ENCODE data around the gene SLC39A2.
"Not testable (repeated sequence)": the region's sequence is repeated elsewhere in the genome, so short reads cannot be mapped to it uniquely, and the experiment has no call there.

Gene SLC39A2

DNA sequence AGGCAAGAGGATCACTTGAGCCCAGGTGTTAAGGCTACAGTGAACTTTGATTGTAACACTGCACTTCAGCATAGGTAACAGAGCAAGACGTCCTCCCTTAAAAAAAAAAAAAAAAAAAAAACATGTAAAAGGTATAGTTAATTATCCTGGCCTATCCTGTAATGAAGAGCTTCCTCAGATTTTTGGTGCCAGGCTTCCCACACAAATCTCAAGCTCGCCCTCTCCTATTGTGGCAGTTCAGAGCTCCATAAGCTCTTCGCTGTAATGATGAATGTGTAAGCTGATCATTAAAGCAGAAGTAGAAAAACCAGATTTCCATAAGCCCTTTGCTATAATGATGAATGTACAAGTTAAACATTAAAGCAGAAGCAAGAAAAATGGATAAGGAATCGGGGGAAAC is 2.0 kb upstream of the SLC39A2 start:
- DNase-seq (ENCODE audit: low read depth in 2 of 2), result no peak

DNA sequence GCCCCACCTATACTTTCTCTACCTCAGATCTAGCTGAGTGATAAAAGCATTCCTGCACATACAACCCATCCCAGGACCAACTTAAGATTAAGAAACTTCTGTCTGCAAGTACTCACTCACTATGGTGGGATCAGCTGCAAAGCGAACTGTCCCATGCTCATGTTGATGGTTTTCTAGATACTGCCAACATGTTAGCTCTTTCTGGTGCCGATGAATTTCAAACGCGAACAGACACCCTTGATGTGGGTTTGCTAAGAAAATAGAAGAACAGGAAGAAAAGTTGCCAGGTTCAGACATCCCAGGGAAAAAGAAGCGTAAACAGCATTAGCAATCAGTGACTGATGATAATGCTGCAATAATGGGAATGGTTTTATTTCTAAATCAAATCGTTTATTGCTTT is 1.5 kb upstream of the SLC39A2 start:
- DNase-seq (ENCODE audit: low read depth in 2 of 2), result no peak

DNA sequence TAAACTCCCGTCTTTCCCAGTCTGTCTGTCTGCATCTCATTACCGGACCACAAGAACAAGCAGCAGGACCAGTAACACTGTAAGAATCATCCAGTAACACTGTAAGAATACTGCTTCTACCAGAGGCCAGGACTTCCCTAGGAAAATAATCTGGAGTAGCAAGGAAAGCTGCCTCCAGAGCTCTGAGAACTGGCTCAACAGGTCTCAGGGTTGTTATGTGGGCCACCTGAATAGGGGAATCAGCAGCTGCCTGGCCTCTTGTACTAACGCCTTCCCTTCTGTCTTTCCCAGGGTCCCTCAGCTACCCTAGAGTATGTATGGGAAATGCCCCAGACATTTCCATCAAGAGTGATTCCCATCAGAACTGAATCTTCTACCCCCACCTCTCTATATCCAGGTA is 954 bp upstream of the SLC39A2 start:
- DNase-seq (ENCODE audit: low read depth in 2 of 2), result no peak

GRCh38 chr14:20999591-20999990 is 498 bp downstream of the SLC39A2 start:
- DNase-seq (ENCODE audit: low read depth in 2 of 2), result no peak

- no peak for DNase-seq (ENCODE audit: low read depth in 2 of 2)
Measured at GRCh38 chr14:21001218-21001617, 2.1 kb downstream of the SLC39A2 start.

GRCh38 chr14:21003788-21004346 is 4.8 kb downstream of the SLC39A2 start:
- DNase-seq (ENCODE audit: low read depth in 2 of 2), result no peak

GRCh38 chr14:21009721-21010120 is 10.6 kb downstream of the SLC39A2 start:
- not testable (repeated sequence) for DNase-seq (ENCODE audit: low read depth in 2 of 2)

DNA sequence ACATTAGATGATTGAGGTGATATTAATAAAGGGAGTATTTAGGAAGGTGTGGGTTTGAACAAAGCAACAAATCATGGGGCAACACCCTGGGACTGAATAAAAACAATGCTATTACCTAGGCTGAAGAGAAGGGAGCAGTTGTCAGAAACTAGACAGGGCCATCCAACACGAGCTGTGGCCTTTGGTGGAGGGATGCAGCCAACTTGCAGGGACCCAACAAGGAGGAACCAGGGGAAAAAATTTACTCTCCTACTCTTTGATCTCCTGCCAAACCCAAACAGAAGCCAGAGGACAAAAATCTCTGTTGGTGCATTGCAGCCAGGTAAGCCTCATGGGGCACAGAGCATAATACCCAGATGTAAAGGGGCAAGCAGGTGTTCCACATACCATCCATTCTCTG is 12.0 kb downstream of the SLC39A2 start:
- no peak for DNase-seq (ENCODE audit: low read depth in 2 of 2)

DNA sequence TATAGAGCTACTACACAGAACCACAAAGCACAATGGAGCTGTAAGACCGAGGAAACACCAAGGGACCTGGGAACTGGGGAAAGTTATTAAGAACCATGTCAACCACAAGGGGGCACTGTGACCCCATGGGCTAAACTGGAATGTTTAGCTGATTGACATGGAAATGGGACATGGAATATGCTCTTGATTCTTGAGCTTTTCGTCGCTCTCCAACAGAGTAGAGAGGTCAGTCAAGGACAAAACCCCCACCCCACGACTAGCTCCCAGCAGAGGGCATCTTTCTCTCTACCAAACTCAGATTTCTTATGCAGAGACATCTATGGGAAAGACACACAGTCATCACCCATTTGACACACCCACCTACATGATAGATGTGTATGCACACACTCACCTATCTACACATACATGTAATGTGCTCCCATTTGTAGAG is 15.7 kb downstream of the SLC39A2 start:
- peak; percentile 53 to 72 for DNase-seq (ENCODE audit: low read depth in 2 of 2)

DNA sequence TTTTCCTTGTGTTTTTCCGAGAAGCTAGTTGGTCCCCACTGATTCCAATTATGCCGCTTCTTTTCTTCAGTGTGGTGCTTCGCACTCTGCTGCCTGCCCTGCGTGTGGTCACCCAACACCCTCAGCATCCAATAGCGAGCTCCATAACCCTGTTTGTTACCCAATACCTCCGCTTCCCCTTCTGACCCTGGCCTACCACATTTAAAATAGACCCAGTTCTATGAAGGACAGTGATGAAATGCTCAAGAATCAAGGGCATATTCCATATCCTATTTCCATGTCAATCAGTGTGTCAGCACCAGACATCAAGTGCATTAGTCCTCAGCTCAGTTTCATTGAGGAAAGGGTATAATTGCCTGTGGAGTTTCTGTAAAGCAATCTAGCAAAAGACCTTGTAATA is 16.2 kb downstream of the SLC39A2 start:
- DNase-seq (ENCODE audit: low read depth in 2 of 2), result no peak

GRCh38 chr14:21016413-21017190 is 17.5 kb downstream of the SLC39A2 start:
- no peak for DNase-seq (ENCODE audit: low read depth in 2 of 2)

GRCh38 chr14:21017528-21018245 is 18.6 kb downstream of the SLC39A2 start:
- no peak for DNase-seq (ENCODE audit: low read depth in 2 of 2)

GRCh38 chr14:21018286-21018685 is 19.2 kb downstream of the SLC39A2 start:
- no peak for DNase-seq (ENCODE audit: low read depth in 2 of 2)

- DNase-seq (ENCODE audit: low read depth in 2 of 2), result no peak
Measured at GRCh38 chr14:21018781-21019180, 19.7 kb downstream of the SLC39A2 start.

- DNase-seq (ENCODE audit: low read depth in 2 of 2), result no peak
Measured at GRCh38 chr14:21019366-21019765, 20.3 kb downstream of the SLC39A2 start.

- DNase-seq (ENCODE audit: low read depth in 2 of 2), result no peak
Measured at GRCh38 chr14:21020977-21021545, 22.0 kb downstream of the SLC39A2 start.

DNA sequence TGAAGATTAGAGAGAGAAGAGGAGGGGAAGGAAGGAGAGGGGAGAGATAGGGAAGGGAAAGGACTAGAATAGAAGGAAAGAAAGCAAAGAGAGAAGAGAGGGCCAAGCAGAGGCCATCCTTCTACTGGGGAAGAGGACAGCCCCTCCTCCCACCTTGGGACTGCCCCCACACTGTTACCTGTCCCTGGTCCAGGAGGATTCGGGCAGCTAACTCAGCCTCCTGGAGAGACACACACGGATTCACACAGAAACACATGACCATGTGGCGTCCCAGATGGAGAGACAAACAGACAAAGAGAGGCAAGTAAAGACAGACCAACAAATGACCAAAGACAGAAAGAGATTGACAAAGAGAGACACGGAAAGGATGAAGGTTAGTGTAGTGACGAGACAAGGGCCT is 23.6 kb downstream of the SLC39A2 start:
- DNase-seq (ENCODE audit: low read depth in 2 of 2), result no peak

GRCh38 chr14:21023174-21023573 is 24.1 kb downstream of the SLC39A2 start:
- no peak for DNase-seq (ENCODE audit: low read depth in 2 of 2)

DNA sequence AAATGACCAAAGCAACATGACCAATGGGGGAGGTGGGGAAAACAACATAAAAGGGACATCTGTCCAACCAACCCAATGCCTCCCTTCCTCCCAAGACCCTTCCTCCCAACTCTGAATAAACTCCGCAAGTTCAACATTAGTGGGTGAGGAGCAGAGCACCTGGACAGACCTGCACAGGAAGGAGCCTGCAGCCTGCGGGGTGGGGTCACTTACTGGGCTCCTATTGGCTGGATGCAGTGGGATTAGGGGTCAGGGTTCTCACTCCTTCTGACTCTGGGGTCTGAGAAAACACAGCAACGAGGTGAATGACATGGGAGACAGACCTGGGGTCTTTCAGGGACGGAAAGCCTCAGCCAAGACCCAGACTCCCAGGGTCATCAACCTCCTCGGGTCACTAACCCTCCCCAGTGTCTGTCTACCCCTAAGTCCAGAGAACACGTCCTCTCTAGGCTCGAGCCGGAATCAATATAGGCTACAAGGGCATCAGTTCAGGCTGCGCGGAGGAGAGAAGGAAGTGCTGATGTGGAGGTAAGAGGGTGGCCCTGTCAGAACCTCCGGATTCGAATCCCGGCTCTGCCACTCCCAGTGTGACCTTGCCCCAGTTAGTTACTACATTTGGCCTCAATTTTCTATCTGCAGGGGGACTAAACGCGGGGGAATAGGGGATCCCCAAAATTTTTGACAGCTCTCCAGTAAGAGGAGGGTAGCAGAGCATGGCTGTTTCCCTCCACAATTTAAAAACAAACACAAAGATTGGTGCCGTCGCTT is 24.9 kb downstream of the SLC39A2 start:
- DNase-seq (ENCODE audit: low read depth in 2 of 2), result no peak

DNA sequence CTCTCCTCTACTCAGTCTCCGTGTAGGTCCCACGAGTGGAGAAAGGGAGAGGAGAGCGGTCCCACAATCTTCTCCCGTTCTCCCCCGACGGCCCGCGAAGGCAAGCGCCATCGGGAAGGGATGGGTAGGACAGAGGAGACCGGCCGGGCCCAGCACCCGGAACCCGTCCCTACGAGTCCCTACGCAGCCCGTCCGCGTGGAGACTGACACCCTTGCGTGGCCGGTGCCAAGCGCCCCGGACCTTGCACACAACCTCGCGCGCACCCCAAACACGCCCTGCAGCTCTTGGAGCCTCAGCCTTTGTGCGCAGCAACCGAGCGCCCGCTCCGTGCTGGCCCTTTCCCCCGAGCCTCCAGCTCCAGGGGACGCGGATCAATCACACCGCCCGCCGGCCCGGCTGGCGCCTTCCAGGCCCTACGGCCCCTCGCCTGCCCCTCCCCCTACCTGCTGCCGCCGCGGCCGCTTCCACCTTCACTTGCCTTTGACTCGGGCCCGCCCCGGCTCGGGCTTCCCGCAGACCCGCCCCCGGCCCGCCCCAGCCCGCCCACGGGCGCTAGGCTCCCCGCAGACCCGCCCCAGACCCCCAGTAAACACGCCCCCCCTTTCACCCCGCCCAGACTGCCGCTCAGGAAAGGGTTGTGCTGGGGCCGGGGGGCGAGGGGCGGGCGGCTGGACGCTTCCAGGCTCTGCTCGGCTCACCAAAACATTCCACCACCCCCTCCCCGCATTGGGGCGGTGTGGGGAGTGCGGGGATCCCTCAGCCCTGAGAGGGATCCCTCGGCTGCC is 25.7 kb downstream of the SLC39A2 start, which contains the start of gene NDRG2:
TSS of gene NDRG2 (minus strand) at position 477 of the 786 bp plus-strand sequence. CDS start 1,746 bp downstream, outside the sequence.
- peak; percentile 48 to 76 for DNase-seq (ENCODE audit: low read depth in 2 of 2)

Data from stimulated activated CD8-positive, alpha-beta memory T cell treated with anti-CD3 and anti-CD28 coated beads, Interleukin-7, amount 100 ng/mL, for 4 hours (primary cell).